IPS-15b (cell line): Measurements from ENCODE around the gene ZNF394.

Experiments
- H3K27me3 ChIP-seq: one replicate; pipeline ENCODE4 v1.6.1; 2013; ENCODE audit warnings: low read length; ENCODE audit not compliant: control insufficient read depth, insufficient read depth
- H3K36me3 ChIP-seq: one replicate; pipeline ENCODE4 v1.6.1; 2013; ENCODE audit warnings: low read length; ENCODE audit not compliant: control insufficient read depth, insufficient read depth
- H3K4me1 ChIP-seq: one replicate; pipeline ENCODE4 v1.6.1; 2013; ENCODE audit warnings: mild to moderate bottlenecking, low read length; ENCODE audit not compliant: control insufficient read depth, insufficient read depth
- H3K4me3 ChIP-seq: one replicate; pipeline ENCODE4 v1.5.1; 2013; ENCODE audit warnings: low read depth, low read length
- H3K9ac ChIP-seq: one replicate; pipeline ENCODE4 v1.6.1; 2013; ENCODE audit warnings: low read depth, mild to moderate bottlenecking, low read length
- H3K9me3 ChIP-seq: one replicate; pipeline ENCODE4 v1.6.1; 2013; ENCODE audit warnings: mild to moderate bottlenecking, low read length; ENCODE audit not compliant: control insufficient read depth, insufficient read depth

ZNF394 gene

GRCh38 chr7:99489235-99489634 lies 10.8 kb downstream of the ZNF394 start:
- no peak overlapping the region for H3K4me3 ChIP-seq

GRCh38 chr7:99485094-99485493 lies 15.0 kb downstream of the ZNF394 start:
- Histone ChIP-seq H3K9ac (no peak overlapping the region), H3K36me3 (peaks cover 4% of the 10 kb centered on the region), H3K9me3 (no peaks in the 10 kb centered on the region), H3K4me3 (no peak overlapping the region), H3K4me1 (no peaks in the 10 kb centered on the region), H3K27me3 (no peaks in the 10 kb centered on the region)

More at GRCh38 chr7:99489235-99489634, 10.8 kb downstream of the ZNF394 start:
- Histone ChIP-seq H3K36me3 (peaks cover 8% of the 10 kb centered on the region), H3K27me3 (no peaks in the 10 kb centered on the region), H3K9ac (no peak overlapping the region), H3K4me1 (no peaks in the 10 kb centered on the region), H3K9me3 (peaks cover 2% of the 10 kb centered on the region)

GRCh38 chr7:99478464-99479440 lies 21.3 kb downstream of the ZNF394 start:
- Histone ChIP-seq H3K4me1 (peaks cover 2% of the 10 kb centered on the region), H3K9ac (no peak overlapping the region), H3K36me3 (peaks cover 10% of the 10 kb centered on the region), H3K9me3 (no peaks in the 10 kb centered on the region), H3K27me3 (no peaks in the 10 kb centered on the region), H3K4me3 (no peak overlapping the region)

GRCh38 chr7:99476107-99476506 lies 24.0 kb downstream of the ZNF394 start:
- H3K27me3 ChIP-seq = no peaks in the 10 kb centered on the region
- H3K9me3 ChIP-seq = no peaks in the 10 kb centered on the region
- peaks cover 2% of the 10 kb centered on the region for H3K4me1 ChIP-seq
- no peak overlapping the region for H3K9ac ChIP-seq
- no peak overlapping the region for H3K4me3 ChIP-seq
- peaks cover 7% of the 10 kb centered on the region for H3K36me3 ChIP-seq

- H3K4me3 ChIP-seq = peak overlapping the region; percentile 90
- H3K9ac ChIP-seq = peak overlapping the region; percentile 85
- H3K4me1 ChIP-seq = peaks cover 2% of the 10 kb centered on the region
- no peaks in the 10 kb centered on the region for H3K9me3 ChIP-seq
- no peaks in the 10 kb centered on the region for H3K27me3 ChIP-seq
- no peaks in the 10 kb centered on the region for H3K36me3 ChIP-seq
These were observed 26.8 kb downstream of the ZNF394 start for GRCh38 chr7:99473315-99473596.

GRCh38 chr7:99472561-99473314 lies 27.3 kb downstream of the ZNF394 start, which contains the start of gene ZNF789:
Gene ZNF789 (plus strand): TSS chr7:99472890. CDS start chr7:99476457, 3,567 bp downstream.
- H3K4me1 ChIP-seq = peaks cover 2% of the 10 kb centered on the region
- no peaks in the 10 kb centered on the region for H3K36me3 ChIP-seq
- peak within 1 kb of the TSS; percentile 85 for H3K9ac ChIP-seq
- H3K27me3 ChIP-seq = no peaks in the 10 kb centered on the region
- H3K9me3 ChIP-seq = no peaks in the 10 kb centered on the region
- H3K4me3 ChIP-seq = peak within 1 kb of the TSS; percentile 90

GRCh38 chr7:99469381-99470065 lies 30.6 kb downstream of the ZNF394 start:
- Histone ChIP-seq H3K9ac (no peak overlapping the region), H3K4me3 (peak overlapping the region; percentile 9), H3K9me3 (no peaks in the 10 kb centered on the region), H3K36me3 (no peaks in the 10 kb centered on the region), H3K27me3 (no peaks in the 10 kb centered on the region), H3K4me1 (no peaks in the 10 kb centered on the region)

GRCh38 chr7:99468336-99468918 lies 31.7 kb downstream of the ZNF394 start:
- Histone ChIP-seq H3K4me3 (no peak overlapping the region), H3K9me3 (no peaks in the 10 kb centered on the region), H3K36me3 (no peaks in the 10 kb centered on the region), H3K27me3 (no peaks in the 10 kb centered on the region), H3K4me1 (no peaks in the 10 kb centered on the region), H3K9ac (no peak overlapping the region)

GRCh38 chr7:99465421-99465768 lies 34.7 kb downstream of the ZNF394 start:
- Histone ChIP-seq H3K4me1 (no peaks in the 10 kb centered on the region), H3K9me3 (no peaks in the 10 kb centered on the region), H3K36me3 (peaks cover 4% of the 10 kb centered on the region), H3K27me3 (no peaks in the 10 kb centered on the region), H3K4me3 (peak overlapping the region; percentile 99), H3K9ac (peak overlapping the region; percentile 99)

GRCh38 chr7:99461221-99461620 lies 38.9 kb downstream of the ZNF394 start:
- no peaks in the 10 kb centered on the region for H3K9me3 ChIP-seq
- no peak overlapping the region for H3K4me3 ChIP-seq
- H3K27me3 ChIP-seq = no peaks in the 10 kb centered on the region
- no peaks in the 10 kb centered on the region for H3K4me1 ChIP-seq
- no peak overlapping the region for H3K9ac ChIP-seq
- H3K36me3 ChIP-seq = peaks cover 35% of the 10 kb centered on the region

- Histone ChIP-seq H3K4me3 (no peak overlapping the region), H3K36me3 (peaks cover 40% of the 10 kb centered on the region), H3K9ac (no peak overlapping the region), H3K9me3 (no peaks in the 10 kb centered on the region), H3K27me3 (no peaks in the 10 kb centered on the region), H3K4me1 (no peaks in the 10 kb centered on the region)
These were observed 39.4 kb downstream of the ZNF394 start for GRCh38 chr7:99460651-99461050.
